ENCODE measurements around the gene HIVEP2. TPM values are rescaled to one million over a fixed set of nuclear protein-coding genes. Genes with fewer than 3 reads are reported as not detected.

HIVEP2 gene
- total RNA-seq, 2 donors from 2014 or later = 23.8 to 33.1 TPM

Other genes starting within 250 kb of the HIVEP2 start
- gene AIG1, start 115.7 kb upstream of the HIVEP2 start, total RNA-seq = 10 to 100 TPM; 15.5 to 34.8 TPM